ENCODE data around the gene CCNF.

CCNF gene

GRCh38 chr16:2426941-2427361 is 2.3 kb upstream of the CCNF start:
- POLR2A ChIA-PET = no interaction called here

GRCh38 chr16:2427526-2427925 is 1.7 kb upstream of the CCNF start:
- ChIA-PET POLR2A (no interaction called here), CTCF (interaction anchor here (0.9 to 1.7 kb wide), 5 partner anchors 9 to 87 kb away, joined by 3 to 7 read pairs (median 3); no protein-coding TSS in a partner anchor)
- DNase-seq (ENCODE audit: extremely low spot score) = no peak
- TF ChIP-seq, protein P1, sequence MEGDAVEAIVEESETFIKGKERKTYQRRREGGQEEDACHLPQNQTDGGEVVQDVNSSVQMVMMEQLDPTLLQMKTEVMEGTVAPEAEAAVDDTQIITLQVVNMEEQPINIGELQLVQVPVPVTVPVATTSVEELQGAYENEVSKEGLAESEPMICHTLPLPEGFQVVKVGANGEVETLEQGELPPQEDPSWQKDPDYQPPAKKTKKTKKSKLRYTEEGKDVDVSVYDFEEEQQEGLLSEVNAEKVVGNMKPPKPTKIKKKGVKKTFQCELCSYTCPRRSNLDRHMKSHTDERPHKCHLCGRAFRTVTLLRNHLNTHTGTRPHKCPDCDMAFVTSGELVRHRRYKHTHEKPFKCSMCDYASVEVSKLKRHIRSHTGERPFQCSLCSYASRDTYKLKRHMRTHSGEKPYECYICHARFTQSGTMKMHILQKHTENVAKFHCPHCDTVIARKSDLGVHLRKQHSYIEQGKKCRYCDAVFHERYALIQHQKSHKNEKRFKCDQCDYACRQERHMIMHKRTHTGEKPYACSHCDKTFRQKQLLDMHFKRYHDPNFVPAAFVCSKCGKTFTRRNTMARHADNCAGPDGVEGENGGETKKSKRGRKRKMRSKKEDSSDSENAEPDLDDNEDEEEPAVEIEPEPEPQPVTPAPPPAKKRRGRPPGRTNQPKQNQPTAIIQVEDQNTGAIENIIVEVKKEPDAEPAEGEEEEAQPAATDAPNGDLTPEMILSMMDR (IDR thresholded peaks at IDR 0.05; ENCODE audit: control extremely low read depth, extremely low read depth, low read depth, missing control alignments) = no peak

More at GRCh38 chr16:2426941-2427361, 2.3 kb upstream of the CCNF start:
- TF ChIP-seq, protein P1 (IDR thresholded peaks at IDR 0.05; ENCODE audit: control extremely low read depth, extremely low read depth, low read depth, missing control alignments) = no peak
- CTCF ChIA-PET = interaction anchor here (0.9 to 1.2 kb wide), 2 partner anchors 8 to 87 kb away, joined by 3 read pairs; no protein-coding TSS in a partner anchor
- no peak for DNase-seq (ENCODE audit: extremely low spot score)

DNA sequence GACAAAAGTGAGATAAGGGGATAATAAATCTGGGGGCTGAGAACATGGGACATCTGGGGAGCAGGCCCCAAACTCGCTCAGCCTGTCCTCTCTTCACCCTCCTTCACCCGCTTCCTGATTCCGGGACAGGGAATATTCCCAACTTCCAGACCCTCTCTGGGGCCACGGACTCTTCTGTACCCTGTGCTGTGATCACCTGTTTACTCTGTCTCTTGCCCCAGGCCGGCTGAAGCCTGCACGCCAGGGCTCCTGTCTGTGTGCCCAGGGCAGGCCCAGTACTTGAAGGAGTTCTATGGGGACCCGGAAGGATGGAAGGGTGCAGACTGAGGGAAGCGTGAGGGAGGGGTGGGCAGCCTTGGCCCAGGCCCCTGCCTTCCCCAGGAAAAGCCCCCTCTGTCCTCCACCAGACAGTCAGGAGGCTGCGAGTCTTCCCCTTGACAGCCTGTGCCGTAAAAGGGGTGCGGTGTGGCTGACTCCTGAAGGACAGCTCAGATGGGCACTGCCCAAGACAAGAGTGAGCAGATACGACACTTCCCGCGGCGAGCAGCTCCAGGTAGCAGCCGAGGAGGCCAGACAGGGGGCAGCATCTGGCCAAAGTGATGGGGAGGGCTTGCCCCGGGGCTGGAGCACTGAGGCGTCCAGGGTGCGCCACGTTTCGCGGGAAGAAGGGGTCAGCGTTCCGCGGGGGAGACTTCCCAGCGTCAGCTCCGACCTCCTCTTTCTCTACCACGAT is 1.0 kb upstream of the CCNF start:
- ChIA-PET CTCF (interaction anchor here (0.9 to 3.0 kb wide), 7 partner anchors 10 to 73 kb away, joined by 3 to 11 read pairs (median 4); no protein-coding TSS in a partner anchor), POLR2A (no interaction called here)
- peak; percentile 69 for DNase-seq (ENCODE audit: extremely low spot score)
- TF ChIP-seq, protein P1 (IDR thresholded peaks at IDR 0.05; ENCODE audit: control extremely low read depth, extremely low read depth, low read depth, missing control alignments) = peak; percentile 47

- ChIA-PET POLR2A (no interaction called here), CTCF (interaction anchor here (0.9 to 3.0 kb wide), 7 partner anchors 10 to 72 kb away, joined by 3 to 11 read pairs (median 4); no protein-coding TSS in a partner anchor)
- no peak for DNase-seq (ENCODE audit: extremely low spot score)
- TF ChIP-seq, protein P1 (IDR thresholded peaks at IDR 0.05; ENCODE audit: control extremely low read depth, extremely low read depth, low read depth, missing control alignments) = no peak
Observed at GRCh38 chr16:2428784-2429033, 538 bp upstream of the CCNF start.

- DNase-seq (ENCODE audit: extremely low spot score) = peak; percentile 59
- TF ChIP-seq, protein P1 (IDR thresholded peaks at IDR 0.05; ENCODE audit: control extremely low read depth, extremely low read depth, low read depth, missing control alignments) = peak; percentile 62
- POLR2A ChIA-PET = interaction anchor here (0.5 to 0.6 kb wide), 3 partner anchors 14 to 17 kb away, joined by 3 to 5 read pairs (median 3); no protein-coding TSS in a partner anchor
- CTCF ChIA-PET = interaction anchor here (0.7 to 3.0 kb wide), 12 partner anchors 9 to 235 kb away, joined by 3 to 17 read pairs (median 4); no protein-coding TSS in a partner anchor
Observed at GRCh38 chr16:2429771-2430663, 770 bp downstream of the CCNF start.

GRCh38 chr16:2432286-2432685 is 3.0 kb downstream of the CCNF start:
- ChIA-PET POLR2A (no interaction called here), CTCF (interaction anchor here (1.5 kb wide), 1 partner anchor 37 kb away, joined by 4 read pairs; no protein-coding TSS in a partner anchor)
- DNase-seq (ENCODE audit: extremely low spot score) = no peak
- TF ChIP-seq, protein P1 (IDR thresholded peaks at IDR 0.05; ENCODE audit: control extremely low read depth, extremely low read depth, low read depth, missing control alignments) = no peak
